ENCODE data around the gene RDH12. TPM values are rescaled to one million over a fixed set of nuclear protein-coding genes. Genes with fewer than 3 reads are reported as not detected.
A peak's percentile ranks its signal among the peaks of the same experiment; 100 is the strongest.
"Not testable (repeated sequence)": the region's sequence is repeated elsewhere in the genome, so short reads cannot be mapped to it uniquely, and the experiment has no call there.

Gene RDH12
- total RNA-seq, 6 experiments from 2014 or later = not detected

DNA sequence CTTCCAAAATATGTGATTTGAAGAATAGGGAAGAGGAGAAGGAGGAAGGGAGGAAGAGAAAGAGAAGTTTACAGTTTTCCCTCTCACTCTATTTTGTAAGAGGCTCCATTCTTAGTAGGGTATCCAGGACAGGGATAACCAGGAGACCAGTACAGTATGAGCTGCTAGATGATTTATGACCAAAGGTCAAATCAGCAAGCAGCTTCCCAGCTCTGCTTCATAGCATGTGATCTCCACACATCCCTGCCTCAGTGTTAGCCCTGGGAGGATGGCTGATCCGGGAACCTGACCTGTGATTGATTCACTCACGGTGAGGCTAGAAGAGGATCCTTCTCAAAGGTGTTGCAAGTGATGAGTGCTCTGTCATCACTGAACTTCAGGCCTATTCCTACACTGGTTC lies 16.6 kb downstream of the RDH12 start:
- Mint-ChIP-seq H3K36me3 (ENCODE audit: low read depth) (no peaks in the 10 kb centered on the region), H3K4me3 (no peak overlapping the region), H3K27me3 (ENCODE audit: insufficient read depth) (peaks cover 8% of the 10 kb centered on the region), H3K9me3 (no peaks in the 10 kb centered on the region), H3K4me1 (ENCODE audit: low read depth) (peaks cover 17% of the 10 kb centered on the region), H3K27ac (peak overlapping the region; percentile 56; the same call in 1 of the 2 replicates)
- DNase-seq = no peak
- TF ChIP-seq, protein P1, sequence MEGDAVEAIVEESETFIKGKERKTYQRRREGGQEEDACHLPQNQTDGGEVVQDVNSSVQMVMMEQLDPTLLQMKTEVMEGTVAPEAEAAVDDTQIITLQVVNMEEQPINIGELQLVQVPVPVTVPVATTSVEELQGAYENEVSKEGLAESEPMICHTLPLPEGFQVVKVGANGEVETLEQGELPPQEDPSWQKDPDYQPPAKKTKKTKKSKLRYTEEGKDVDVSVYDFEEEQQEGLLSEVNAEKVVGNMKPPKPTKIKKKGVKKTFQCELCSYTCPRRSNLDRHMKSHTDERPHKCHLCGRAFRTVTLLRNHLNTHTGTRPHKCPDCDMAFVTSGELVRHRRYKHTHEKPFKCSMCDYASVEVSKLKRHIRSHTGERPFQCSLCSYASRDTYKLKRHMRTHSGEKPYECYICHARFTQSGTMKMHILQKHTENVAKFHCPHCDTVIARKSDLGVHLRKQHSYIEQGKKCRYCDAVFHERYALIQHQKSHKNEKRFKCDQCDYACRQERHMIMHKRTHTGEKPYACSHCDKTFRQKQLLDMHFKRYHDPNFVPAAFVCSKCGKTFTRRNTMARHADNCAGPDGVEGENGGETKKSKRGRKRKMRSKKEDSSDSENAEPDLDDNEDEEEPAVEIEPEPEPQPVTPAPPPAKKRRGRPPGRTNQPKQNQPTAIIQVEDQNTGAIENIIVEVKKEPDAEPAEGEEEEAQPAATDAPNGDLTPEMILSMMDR (IDR thresholded peaks at IDR 0.05) = no peak

GRCh38 chr14:67719385-67719784 lies 17.7 kb downstream of the RDH12 start:
- peaks cover 15% of the 10 kb centered on the region for H3K27me3 Mint-ChIP-seq (ENCODE audit: insufficient read depth)
- H3K4me3 Mint-ChIP-seq; H3K27ac Mint-ChIP-seq; DNase-seq; H3K9me3 Mint-ChIP-seq; H3K36me3 Mint-ChIP-seq (ENCODE audit: low read depth): not testable (repeated sequence)
- H3K4me1 Mint-ChIP-seq (ENCODE audit: low read depth) = peaks cover 17% of the 10 kb centered on the region

DNA sequence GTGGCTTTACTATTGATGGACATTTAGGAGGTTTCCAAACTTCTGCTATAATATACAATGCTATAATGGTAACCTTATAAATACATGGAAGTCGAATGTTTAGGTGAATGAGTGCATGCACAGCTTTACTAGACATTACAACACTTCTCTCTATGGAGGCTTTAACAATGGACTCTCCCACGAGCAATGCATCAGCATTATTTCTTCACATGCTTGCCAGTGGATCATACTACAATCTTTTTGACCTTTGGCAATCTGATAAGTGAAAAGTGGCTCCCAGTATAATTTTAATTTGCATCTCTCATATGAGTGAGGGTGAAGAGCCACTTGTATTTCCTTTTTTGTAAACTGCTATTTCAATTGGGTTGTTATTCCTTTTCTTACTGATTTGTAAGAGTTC lies 18.2 kb downstream of the RDH12 start:
- Mint-ChIP-seq H3K27me3 (ENCODE audit: insufficient read depth) (peaks cover 19% of the 10 kb centered on the region), H3K36me3 (ENCODE audit: low read depth) (no peaks in the 10 kb centered on the region), H3K4me1 (ENCODE audit: low read depth) (peaks cover 17% of the 10 kb centered on the region), H3K27ac (no peak overlapping the region), H3K4me3 (no peak overlapping the region), H3K9me3 (no peaks in the 10 kb centered on the region)
- DNase-seq = no peak
- TF ChIP-seq, protein P1 (IDR thresholded peaks at IDR 0.05) = no peak

DNA sequence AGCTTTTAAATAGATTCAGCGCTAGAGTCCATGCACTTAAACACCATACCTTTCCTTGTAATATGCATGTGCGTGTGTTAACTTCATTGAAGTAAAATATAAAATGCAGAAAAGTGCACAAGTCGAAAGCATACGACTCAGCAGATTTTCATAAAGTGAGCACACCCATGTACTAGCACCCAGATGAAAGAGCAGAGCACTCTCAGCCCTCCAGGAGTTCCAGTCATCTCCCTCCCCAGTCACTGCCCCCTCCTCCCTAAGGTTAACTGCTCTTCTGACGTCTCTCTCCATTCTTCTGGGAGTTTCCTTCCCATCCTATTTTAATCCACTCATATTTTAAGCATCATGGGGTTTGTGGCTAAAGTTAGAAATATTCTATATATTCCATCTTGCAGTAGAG lies 20.2 kb downstream of the RDH12 start:
- H3K27me3 Mint-ChIP-seq (ENCODE audit: insufficient read depth) = peaks cover 31% of the 10 kb centered on the region
- peaks cover 17% of the 10 kb centered on the region for H3K4me1 Mint-ChIP-seq (ENCODE audit: low read depth)
- peaks cover 2% of the 10 kb centered on the region; the same call in 1 of the 2 replicates for H3K9me3 Mint-ChIP-seq
- no peak for DNase-seq
- H3K27ac Mint-ChIP-seq = no peak overlapping the region
- TF ChIP-seq, protein P1 (IDR thresholded peaks at IDR 0.05) = no peak
- H3K36me3 Mint-ChIP-seq (ENCODE audit: low read depth) = no peaks in the 10 kb centered on the region
- H3K4me3 Mint-ChIP-seq = no peak overlapping the region; the same call in 1 of the 2 replicates

GRCh38 chr14:67722293-67722692 lies 20.6 kb downstream of the RDH12 start:
- peak; percentile 9 for DNase-seq
- H3K27me3 Mint-ChIP-seq (ENCODE audit: insufficient read depth) = peaks cover 36% of the 10 kb centered on the region
- H3K9me3 Mint-ChIP-seq = peaks cover 5% of the 10 kb centered on the region; the same call in 1 of the 2 replicates
- TF ChIP-seq, protein P1 (IDR thresholded peaks at IDR 0.05) = no peak
- H3K4me1 Mint-ChIP-seq (ENCODE audit: low read depth) = peaks cover 17% of the 10 kb centered on the region
- H3K4me3 Mint-ChIP-seq = peak overlapping the region; percentile 12; the same call in 1 of the 2 replicates
- no peaks in the 10 kb centered on the region for H3K36me3 Mint-ChIP-seq (ENCODE audit: low read depth)
- H3K27ac Mint-ChIP-seq = no peak overlapping the region

- no peaks in the 10 kb centered on the region for H3K36me3 Mint-ChIP-seq (ENCODE audit: low read depth)
- TF ChIP-seq, protein P1 (IDR thresholded peaks at IDR 0.05) = no peak
- no peak overlapping the region for H3K4me3 Mint-ChIP-seq
- H3K9me3 Mint-ChIP-seq = peaks cover 5% of the 10 kb centered on the region; the same call in 1 of the 2 replicates
- no peak for DNase-seq
- H3K27me3 Mint-ChIP-seq (ENCODE audit: insufficient read depth) = peaks cover 46% of the 10 kb centered on the region
- H3K27ac Mint-ChIP-seq = no peak overlapping the region
- 0 out of 2 replicates have a peak, but pooled peaks cover 7% of the 10 kb centered on the region for H3K4me1 Mint-ChIP-seq (ENCODE audit: low read depth)
Observed at GRCh38 chr14:67725171-67725570, 23.5 kb downstream of the RDH12 start.
